NCI-H1105 treated with DMSO at 0.1 percent for 48 hours (cell line): ENCODE data around the gene ZNF277.

Experiments used
- DNase-seq: peaks from one replicate; lab custom pipeline; 2025; lab: John Stamatoyannopoulos, UW

Gene ZNF277

GRCh38 chr7:112357136-112357535 is 150.6 kb downstream of the ZNF277 start:
- no peak for DNase-seq

DNA sequence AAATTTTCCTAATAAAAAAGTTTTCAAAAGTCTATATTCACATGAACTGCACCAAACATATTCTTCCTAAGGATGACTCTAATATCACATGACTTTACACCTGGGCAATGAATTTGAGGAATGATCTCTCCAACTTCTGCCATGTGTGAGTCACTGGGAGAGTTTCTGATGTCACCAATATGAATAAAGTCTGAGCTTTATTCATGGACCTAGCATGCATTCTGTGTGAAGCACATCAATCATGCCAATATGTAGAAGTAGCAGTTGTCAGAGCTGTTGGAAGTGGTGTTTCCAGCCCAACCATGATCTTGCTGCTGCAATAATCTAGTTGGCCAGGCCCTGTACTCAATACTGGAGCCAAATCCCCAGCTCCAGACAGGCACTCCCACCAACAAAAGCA is 152.0 kb downstream of the ZNF277 start:
- DNase-seq: no peak

DNA sequence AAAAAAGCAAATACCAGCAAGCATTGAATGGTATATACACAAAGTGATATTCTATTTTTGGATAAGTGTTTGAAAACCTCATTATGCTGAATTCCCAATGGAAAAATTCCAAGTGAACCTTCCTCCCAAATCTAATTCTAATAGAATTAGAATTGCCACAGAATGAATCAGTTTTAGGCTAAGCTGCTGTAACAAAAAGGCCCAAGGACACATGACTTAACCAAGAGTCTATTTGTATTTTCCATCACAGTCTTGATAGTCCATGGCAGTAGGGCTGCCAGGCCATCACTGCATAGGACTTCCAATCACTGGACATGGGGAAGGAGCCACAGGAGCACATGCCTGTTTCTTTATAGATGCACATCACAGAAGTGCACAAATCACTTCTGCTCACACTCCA is 152.6 kb downstream of the ZNF277 start:
- DNase-seq: no peak

GRCh38 chr7:112360681-112361080 is 154.2 kb downstream of the ZNF277 start:
- no peak for DNase-seq

DNA sequence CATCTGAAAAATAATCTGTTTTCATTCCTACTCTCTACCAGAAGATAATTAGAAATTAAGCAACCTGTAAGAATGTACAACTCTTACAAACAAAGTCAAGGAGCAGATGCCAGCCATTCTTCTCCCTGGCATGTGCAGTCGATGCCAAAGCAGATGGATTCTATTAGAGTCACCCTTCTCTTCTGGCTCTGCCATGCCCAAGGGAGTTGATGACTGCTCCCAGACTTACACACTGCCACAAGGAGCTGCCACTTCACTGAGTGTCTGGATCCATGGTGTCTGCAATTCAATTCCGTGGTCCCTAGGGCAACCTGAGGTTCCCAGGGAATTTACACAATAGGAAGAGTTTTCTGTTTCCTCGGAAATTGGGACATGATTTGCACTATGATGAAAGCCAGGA is 154.7 kb downstream of the ZNF277 start:
- no peak for DNase-seq

DNA sequence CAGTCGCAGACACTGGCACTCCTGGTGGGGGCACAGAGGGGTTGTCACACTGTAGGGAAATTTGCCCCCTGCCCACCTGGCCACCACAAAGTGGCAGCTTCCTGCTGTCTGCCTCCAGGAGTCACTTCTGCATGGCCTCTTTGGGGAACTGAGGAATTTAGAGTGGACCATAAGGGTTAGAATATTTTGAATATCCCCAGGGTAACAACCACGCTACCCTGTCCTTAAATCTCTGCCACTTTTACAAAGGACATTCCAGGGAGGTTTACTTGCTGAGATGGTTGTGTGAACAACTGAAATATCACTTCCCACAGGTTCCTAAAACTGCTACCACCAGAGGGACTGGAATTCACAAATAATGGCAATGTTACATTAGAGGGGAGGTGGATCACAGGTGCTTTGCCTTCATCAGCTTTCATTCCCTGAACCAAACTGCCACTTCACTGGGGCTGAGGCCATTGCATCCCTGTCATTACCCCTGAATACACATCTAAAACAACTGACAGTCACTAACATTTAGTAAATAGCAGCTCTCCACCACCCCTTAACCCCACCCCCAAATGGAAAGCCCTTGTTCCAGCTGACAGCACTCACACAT is 155.7 kb downstream of the ZNF277 start:
- DNase-seq: peak; percentile 70

DNA sequence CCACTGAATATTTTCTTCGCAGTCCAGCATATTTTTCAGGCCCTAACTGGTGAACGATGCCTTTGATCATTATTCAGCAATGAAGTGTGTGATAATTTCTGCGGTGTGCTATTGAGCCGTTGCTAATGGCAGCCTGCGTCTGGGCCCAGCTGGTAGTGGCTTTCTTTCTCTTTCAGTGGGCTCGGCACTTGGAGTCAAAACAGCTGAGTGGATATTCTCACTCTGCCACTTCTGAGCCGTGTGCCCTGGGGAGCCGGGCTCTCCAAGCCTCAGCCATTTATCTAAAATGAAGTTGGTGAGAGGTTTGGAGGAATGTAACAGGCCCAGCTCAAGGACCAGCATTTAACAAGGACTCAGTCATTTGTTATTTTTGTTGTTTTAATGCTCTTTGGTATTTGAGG is 156.2 kb downstream of the ZNF277 start:
- peak; percentile 73 for DNase-seq

DNA sequence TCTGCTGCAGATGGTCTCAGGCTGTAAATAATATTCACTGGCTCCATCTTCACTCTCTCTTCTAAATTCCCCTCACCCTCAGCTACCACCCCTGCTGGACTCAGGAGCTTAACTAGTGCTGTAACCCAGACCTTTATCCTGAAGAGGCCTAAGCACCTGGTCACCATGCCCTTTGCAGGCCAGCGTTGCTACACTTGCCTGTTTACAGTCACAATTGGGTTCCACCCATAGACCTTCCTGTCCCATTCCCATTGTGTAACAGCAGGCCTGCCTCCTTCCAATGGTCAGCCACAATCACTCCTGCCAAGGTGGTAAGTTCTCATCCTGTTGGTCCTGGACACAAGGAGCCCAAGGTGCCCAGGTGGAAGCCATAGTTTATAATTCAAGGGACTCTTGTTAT is 157.9 kb downstream of the ZNF277 start:
- no peak for DNase-seq

GRCh38 chr7:112365551-112365950 is 159.1 kb downstream of the ZNF277 start:
- no peak for DNase-seq

GRCh38 chr7:112366886-112367285 is 160.4 kb downstream of the ZNF277 start:
- DNase-seq: no peak

DNA sequence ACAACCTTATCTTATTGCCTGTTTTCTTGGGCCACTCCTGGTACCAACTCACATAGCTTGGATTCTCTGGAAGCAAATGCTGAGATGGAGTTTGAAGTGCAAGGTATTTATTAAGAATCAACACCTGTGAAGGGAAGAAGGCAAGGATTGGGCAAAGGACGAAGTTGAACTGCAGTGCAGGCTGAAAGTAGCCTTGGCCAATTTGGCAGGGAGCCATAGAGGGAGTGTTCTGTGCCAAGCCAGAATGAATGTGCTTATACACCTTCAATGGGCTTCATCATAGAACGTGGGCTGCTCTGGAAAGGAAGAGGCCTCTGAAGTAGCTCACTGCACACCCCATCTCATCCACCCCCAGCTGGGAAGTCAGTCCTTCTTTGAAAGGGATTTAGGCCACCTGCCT is 163.9 kb downstream of the ZNF277 start:
- peak; percentile 66 for DNase-seq

GRCh38 chr7:112371701-112372100 is 165.2 kb downstream of the ZNF277 start:
- DNase-seq: no peak

GRCh38 chr7:112372101-112372500 is 165.6 kb downstream of the ZNF277 start:
- DNase-seq: no peak

- no peak for DNase-seq
These were observed 171.1 kb downstream of the ZNF277 start for GRCh38 chr7:112377593-112377992.

GRCh38 chr7:112381311-112382091 is 175.0 kb downstream of the ZNF277 start:
- peak; percentile 72 for DNase-seq

- no peak for DNase-seq
These were observed 177.3 kb downstream of the ZNF277 start for GRCh38 chr7:112383671-112384417.

GRCh38 chr7:112385516-112385915 is 179.0 kb downstream of the ZNF277 start:
- DNase-seq: no peak

- DNase-seq: no peak
These were observed 180.1 kb downstream of the ZNF277 start for GRCh38 chr7:112386619-112387018.

DNA sequence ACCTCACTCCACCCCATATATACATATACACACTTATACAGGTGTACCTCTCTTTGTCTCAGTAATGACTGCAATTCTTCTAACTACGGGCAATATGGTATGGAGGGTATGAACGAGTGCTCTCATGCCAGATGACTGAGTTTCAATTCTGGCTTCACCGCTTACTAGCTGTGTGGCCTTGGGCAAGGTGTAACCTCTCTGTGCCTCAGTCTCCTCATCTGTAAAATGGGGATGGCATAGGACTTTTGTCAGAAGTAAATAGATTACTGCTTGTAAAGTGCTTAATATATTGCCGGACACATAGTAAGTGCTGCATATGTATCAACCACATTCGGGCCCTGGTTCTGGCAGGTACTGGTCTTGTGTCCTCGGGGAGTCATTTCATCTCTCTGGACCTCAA is 183.7 kb downstream of the ZNF277 start:
- no peak for DNase-seq

DNA sequence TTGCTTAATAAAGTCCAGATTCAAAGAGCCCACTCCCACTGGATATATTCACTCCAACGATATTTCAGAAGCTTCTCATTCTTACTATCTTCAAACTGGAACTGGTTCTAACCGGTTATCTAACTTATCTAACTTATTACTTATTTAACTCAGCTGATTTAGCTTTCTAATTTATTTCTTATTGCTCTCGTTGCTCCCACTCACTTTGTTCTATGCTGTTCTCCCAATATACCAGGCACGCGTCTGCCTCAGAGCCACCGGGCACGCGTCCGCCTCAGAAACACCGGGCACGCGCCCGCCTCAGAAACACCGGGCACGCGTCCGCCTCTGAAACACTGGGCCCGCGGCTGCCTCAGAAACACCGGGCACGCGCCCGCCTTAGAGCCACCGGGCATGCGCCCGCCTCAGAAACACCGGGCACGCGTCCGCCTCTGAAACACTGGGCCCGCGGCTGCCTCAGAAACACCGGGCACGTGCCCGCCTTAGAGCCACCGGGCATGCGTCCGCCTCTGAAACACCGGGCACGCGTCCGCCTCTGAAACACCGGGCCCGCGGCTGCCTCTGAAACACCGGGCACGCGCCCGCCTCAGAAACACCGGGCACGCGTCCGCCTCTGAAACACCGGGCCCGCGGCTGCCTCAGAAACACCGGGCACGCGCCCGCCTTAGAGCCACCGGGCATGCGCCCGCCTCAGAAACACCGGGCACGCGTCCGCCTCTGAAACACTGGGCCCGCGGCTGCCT is 184.8 kb downstream of the ZNF277 start:
- peak; percentile 54 for DNase-seq

DNA sequence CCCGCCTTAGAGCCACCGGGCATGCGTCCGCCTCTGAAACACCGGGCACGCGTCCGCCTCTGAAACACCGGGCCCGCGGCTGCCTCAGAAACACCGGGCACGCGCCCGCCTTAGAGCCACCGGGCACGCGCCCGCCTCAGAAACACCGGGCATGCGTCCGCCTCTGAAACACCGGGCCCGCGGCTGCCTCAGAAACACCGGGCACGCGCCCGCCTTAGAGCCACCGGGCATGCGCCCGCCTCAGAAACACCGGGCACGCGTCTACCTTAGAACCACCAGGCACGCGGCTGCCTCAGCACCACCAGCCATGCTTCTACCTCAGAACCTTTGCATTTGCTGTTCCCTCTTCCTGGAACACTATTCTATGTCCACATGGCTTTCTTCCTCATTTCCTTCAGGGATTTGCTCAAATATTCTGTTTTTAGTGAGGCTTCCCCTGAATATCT is 185.4 kb downstream of the ZNF277 start:
- peak; percentile 65 for DNase-seq
